HCT116 (cell line): ENCODE measurements around the gene TMEM181.

ENCODE experiments used
- CEBPB ChIP-seq: IDR thresholded peaks from 2 replicates; pipeline ENCODE4 v1.6.1; 2012; ENCODE audit warnings: low read depth
- CTCF ChIP-seq, 3 experiments: fragments of 200-600 bp in 1 of 3; sonication (generic) in 1 of 3; IDR thresholded peaks in 2 of 3; conservative IDR thresholded peaks in 1 of 3; 2 replicates each; pipeline ENCODE4 v1.5.1; 2012 to 2017; ENCODE audit warnings: low read depth in 2 of 3, low read length in 2 of 3, antibody characterized with exemption in 1 of 3, borderline replicate concordance in 1 of 3, control low read depth in 1 of 3, mild to moderate bottlenecking in 1 of 3, mixed read lengths in 1 of 3, mixed run types in 1 of 3, moderate library complexity in 1 of 3; ENCODE audit not compliant: insufficient read depth in 1 of 3
- EGR1 ChIP-seq: IDR thresholded peaks from 2 replicates; pipeline ENCODE4 v1.6.1; 2012; ENCODE audit warnings: low read depth
- ELF1 ChIP-seq: IDR thresholded peaks from 2 replicates; pipeline ENCODE4 v1.6.1; 2012; ENCODE audit warnings: low read depth, borderline replicate concordance
- EZH2 ChIP-seq: fragments of 200-600 bp; sonication (generic); IDR thresholded peaks from 2 replicates; pipeline ENCODE4 v1.6.1; 2017; ENCODE audit warnings: antibody characterized with exemption, mixed run types
- JUND ChIP-seq: IDR thresholded peaks from 2 replicates; pipeline ENCODE4 v1.6.1; 2012
- MAX ChIP-seq: IDR thresholded peaks from 2 replicates; pipeline ENCODE4 v1.6.1; 2012
- POLR2A ChIP-seq: IDR thresholded peaks from 2 replicates; pipeline ENCODE4 v1.7.0; 2011; ENCODE audit warnings: borderline replicate concordance; ENCODE audit not compliant: insufficient read depth, insufficient read length; ENCODE audit errors: extremely low read depth
- POLR2AphosphoS5 ChIP-seq: IDR thresholded peaks from 2 replicates; pipeline ENCODE4 v1.6.1; 2011; ENCODE audit warnings: mild to moderate bottlenecking, low read depth, low read length, moderate library complexity
- SIN3A ChIP-seq: IDR thresholded peaks from 2 replicates; pipeline ENCODE4 v1.6.1; 2012; ENCODE audit warnings: low read depth
- SP1 ChIP-seq: IDR thresholded peaks from 2 replicates; pipeline ENCODE4 v1.6.1; 2012; ENCODE audit warnings: low read depth
- SRF ChIP-seq: IDR thresholded peaks from 2 replicates; pipeline ENCODE4 v1.6.1; 2012; ENCODE audit warnings: low read depth
- YY1 ChIP-seq: IDR thresholded peaks from 2 replicates; pipeline ENCODE4 v1.6.1; 2011; ENCODE audit warnings: low read length, low read depth, moderate library complexity, mild to moderate bottlenecking; ENCODE audit not compliant: insufficient replicate concordance; ENCODE audit errors: extremely low read depth
- ZNF274 ChIP-seq: fragments of 200-500 bp; sonication (Bioruptor generic); IDR thresholded peaks from 2 replicates; pipeline ENCODE4 v1.6.1; 2014; ENCODE audit warnings: mild to moderate bottlenecking, low read depth, low read length, inconsistent platforms

DNA sequence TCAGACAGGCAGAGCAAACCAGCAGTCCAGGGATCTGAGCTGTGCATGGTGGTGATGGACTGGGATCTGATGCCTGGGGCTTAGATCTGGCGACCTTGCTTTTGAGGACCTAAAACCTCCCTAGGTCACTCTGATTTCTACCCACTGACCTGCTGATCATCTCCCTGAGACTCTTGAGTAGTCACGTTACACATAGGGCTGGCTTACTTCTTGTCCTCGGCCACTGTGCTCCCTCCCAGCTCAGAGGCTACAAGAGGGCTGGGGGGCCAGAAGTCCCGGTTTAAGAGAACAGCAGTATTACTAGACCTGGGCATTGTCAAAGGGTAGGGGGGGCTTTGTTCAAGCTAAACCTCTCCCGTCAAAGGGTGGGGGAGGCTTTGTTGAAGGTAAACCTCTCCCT is 79.2 kb downstream of the TMEM181 start:
- no peak for TF ChIP-seq CTCF (IDR thresholded peaks at IDR 0.05 in 2 of 3, conservative IDR thresholded peaks at IDR 0.05 in 1 of 3; ENCODE audit: borderline replicate concordance in 1 of 3, insufficient read depth in 1 of 3, low read depth in 2 of 3, low read length in 2 of 3)
- no peak for TF ChIP-seq POLR2A
- TF ChIP-seq POLR2AphosphoS5 = no peak
- TF ChIP-seq EZH2 = no peak
- no peak for TF ChIP-seq ZNF274
- TF ChIP-seq JUND = no peak
- no peak for TF ChIP-seq SRF
- no peak for TF ChIP-seq YY1
- no peak for TF ChIP-seq MAX
- TF ChIP-seq CEBPB = no peak
- no peak for TF ChIP-seq EGR1
- no peak for TF ChIP-seq SIN3A
- no peak for TF ChIP-seq SP1
- no peak for TF ChIP-seq ELF1
